HS-27A (cell line): ENCODE measurements around the gene LRG1.

Experiments used
- DNase-seq: peaks from one replicate; pipeline ENCODE4 v3.0.0-alpha.2; 2012; ENCODE audit warnings: low read depth, missing footprints

LRG1 gene

DNA sequence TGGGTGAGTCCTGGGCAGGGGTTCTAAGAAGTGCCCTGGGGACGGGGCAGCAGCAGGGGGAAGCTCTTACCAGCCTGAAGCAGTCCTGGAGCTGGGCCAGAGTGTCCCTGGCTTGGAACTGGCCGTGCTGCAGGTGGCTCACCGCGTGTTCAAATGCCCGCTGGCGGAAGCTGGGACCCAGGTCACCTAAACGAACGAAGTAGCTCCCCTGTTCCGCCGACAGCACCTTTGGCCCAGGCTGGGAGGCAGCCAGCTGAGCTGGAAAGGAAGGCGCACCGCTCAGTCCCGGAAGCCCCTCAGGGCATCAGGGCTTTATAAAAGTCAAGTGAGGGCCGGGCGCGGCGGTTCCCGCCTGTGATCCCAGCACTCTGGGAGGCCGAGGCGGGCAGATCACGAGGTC, 31.1 kb downstream of the LRG1 start:
- no peak for DNase-seq

DNA sequence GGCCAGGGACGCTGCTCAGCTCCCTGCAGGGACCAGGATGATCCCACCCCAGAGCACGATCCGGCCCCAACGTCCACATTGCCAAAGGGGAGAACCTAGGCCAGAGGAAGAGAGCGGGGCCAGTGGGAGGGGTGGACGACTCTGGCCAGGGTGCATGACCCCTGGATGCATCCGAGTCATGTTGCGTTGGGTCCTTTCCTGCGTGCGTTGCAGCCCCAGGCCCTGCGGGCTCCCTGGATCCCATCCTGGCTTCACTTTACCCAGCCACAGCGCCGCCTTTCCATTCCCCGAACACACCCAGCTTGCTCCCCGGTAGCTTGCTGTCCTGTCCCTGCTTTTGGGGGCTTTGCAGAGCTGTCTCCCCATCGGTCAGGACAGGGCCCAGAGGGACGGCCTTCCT, 32.0 kb downstream of the LRG1 start:
- DNase-seq = no peak

DNA sequence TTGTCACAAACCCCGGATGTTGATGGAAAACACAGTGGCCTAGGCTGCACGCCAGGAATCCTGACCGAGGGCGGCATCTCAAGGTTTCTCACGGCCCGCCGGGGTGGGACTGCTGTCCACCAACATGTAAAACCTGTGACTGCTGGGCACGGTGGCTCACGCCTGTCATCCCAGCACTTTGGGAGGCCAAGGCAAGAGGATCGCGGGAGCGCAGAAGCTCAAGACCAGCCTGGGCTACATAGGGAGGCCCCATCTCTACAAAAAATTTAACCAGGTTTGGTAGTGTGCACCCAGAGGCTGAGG, 32.7 kb downstream of the LRG1 start:
- no peak for DNase-seq

DNA sequence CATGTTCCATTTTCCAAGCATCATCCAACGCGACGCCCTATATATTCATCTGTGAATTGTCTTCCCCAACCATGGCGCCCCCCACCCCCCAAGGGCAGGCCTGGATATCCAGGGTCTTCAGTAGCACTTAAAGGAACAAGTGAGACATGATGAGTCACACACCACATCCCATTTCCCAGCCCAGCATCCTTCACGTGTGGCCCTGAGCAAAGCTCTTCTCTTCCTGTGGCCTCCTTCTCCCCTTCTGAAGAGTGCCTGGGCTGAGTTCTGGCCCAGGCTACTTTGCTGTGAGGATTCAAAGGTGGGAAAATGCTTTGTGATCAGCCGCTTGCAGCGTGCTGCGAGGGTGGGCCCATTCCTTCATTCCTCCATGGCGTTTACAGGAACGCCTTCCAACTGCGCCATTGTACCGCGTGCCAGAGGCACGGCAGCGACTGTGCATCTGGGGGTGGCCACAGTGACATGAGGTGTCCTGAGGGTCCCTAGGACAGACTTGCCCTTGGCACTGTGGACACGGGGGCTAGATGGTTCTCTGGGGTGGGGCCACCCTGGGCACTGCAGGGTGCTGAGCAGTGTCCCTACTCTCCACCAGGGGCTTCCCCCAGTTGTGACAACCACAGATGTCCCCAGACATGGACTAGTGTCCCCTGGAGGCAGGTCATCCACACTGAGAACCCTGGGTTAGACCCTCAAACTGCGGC, 33.2 kb downstream of the LRG1 start:
- no peak for DNase-seq

DNA sequence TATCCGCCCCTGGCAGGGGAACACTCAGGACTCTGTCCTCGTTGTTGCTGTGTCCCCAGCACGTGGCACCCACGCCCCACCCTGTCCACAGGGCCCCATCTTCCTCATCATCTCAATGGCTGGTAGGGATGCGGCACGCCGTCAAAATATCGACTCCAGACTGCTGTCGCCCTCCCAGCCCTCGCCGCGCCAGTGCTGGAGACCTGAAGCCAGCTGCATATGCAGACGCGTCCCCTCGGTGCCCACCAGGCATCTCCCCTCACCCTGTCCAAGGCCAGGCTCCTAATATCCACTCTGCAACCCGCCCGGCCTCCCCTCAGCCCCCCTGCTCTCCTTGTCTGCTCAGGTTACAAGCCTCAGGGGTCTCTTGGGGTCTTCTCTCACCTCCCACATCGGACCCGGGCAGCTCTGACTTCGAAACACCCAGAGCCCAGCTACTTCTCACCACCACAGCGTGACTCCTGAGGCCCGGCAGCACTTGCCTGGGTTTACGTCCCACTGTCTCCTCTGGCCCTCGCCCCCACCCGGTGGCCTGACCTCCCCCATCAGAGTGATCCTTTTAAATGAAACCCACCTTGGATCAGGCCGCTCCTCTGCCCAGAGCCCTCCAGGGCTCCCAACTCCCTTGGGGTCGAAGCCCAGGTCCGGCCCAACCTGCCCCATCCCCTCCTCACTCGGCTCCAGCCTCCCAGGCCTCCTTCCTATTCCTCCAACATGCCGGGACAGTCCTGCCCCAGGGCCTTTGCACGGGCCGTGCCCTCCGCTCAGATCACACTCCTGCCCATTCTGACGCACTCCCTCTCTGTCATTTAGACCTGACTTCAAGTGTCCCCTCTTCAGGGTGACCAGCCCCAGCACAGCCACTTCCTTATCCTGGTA, 34.0 kb downstream of the LRG1 start:
- DNase-seq = no peak

DNA sequence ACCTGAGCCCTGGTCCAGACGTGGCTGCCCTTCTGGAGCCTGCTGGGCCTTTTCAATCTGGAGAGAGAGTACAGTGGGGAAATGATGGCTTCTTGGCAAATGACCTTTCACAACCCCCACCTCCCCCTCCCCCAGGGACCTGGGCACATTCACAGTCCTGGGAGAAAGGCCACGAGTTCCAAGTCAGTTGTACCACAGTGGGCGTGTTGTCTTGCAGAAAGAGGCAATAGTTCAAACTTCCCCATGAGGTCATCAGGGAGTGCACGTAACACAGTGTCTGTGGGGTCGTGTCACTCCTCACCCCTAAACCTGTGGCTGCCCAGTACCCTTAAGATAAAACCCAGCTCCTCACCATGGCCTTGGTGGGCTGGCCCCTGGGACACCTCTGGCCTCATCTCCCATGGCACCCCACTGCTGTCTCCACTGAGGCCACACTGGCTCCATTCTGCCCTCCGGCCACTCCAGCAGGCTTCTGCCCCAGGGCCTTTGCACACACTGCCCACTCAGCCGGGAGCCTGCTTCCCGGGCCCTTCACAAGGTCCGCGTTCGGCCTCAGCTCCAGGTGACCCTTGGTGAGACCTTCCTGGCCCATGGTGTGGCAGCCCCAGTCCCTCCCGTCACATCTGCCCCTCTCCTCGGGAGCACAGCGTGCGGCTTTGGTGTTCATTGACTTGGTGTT, 34.8 kb downstream of the LRG1 start:
- no peak for DNase-seq

DNA sequence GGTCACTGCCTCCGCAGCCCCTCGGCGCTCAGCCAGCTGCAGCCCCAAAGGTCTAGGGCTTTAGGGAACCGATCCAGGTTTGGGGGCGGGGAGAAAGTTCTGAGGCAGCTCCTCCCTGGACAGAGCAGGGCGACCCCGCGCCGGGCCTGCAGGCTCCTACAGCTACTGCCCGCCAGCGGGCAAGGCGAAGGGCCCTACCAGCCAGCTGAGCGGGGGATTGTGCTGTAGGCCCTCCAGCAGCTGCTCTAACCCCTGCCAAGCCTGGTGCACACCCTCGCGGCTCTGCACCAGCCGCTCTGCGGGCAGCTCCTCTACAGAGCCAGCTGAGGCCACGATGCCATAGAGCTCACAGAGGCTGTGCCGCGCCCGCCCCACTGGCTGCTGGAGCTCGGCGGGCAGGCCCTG, 35.5 kb downstream of the LRG1 start:
- DNase-seq = no peak

DNA sequence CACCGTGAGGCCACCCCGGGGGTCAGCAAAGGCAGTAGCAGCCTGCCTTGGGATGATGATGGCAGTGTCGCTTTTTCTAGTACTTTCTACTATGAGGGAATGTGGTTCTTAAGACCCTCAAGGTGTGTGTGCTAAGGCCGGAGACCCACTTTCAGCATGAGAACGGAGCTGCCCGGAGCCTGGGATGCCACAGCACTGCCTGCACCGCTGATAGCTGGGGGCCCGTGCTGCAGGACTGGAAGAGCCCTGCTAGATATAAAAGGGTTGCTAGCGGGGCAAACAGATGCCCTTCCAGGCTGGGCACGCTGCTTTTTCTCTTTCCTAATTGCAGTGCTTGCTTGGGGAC, 36.0 kb downstream of the LRG1 start:
- no peak for DNase-seq

DNA sequence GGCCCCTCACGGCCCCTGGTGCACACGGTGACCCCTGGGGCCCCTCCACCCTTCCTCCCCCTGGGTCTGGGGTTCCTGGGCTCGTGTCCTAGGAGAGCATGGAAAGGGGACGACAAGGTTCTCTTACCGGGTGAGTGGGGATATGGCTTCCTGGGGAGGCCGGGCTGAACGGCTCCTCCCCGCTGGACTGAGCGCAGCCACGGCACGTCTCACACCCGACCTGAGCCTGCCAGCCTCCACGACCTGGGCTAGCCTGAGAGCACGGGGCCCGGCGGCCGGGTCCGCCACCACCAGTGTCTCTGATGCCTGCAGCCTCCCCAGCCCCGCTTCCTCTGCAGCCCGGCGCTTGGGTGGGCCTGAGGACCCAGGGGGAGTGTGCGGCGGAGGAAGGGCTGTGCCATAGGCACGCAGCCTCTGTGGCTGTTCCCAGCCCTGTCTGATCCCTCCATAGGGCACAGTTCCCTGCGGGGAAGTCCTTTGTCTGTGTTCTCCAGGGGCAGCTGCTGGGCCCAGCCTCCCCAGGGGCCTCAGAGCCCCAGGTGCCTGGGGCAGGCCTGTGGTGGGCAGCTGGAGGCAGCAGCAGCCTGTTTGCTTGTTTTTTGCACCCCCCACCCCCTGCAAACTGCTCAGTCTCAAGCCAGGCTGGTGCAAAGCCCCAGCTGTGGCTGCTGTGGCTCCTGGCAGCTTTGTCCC, 36.6 kb downstream of the LRG1 start:
- DNase-seq = no peak

DNA sequence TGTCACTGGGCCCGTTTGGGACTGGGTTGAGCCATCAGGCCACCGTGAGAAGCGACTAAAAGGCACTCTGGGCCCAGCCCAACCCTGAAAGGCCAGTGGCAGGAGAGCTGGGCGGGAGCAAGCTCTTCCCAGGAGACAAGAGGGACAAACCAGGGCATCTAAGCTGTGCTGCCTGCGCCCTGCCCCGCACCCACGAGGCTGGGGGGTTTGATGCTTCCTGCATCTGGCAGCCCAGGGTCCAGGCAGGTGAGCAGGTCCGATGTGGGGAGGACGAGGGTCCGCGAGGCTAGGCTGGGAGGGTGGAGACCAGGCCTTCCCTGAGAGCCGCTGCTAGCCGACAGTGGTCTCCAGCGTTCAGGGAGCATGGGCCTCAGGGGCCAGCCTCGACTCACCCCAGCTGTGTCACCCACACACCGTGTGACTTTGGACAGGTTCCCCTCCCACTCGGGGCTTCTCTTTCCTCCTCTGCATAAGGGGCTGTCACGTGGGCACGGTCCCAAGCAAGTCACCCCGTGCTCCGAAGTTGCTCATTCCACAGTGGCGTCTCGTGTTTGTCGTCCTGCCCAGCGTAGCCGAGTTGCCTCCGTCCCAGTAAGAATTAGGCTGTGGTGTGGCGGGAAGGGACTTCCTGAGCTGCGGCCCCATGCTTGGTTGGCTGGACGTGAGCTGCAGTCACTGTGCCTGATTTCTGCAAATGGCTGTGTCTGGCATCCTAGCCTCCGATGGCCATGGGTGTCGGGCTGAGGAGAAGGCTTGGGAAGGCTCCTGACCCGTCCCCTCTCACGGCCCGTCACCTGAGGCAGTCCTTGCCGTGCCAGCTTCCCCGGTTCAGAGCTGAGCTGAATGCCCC, 37.3 kb downstream of the LRG1 start:
- no peak for DNase-seq

DNA sequence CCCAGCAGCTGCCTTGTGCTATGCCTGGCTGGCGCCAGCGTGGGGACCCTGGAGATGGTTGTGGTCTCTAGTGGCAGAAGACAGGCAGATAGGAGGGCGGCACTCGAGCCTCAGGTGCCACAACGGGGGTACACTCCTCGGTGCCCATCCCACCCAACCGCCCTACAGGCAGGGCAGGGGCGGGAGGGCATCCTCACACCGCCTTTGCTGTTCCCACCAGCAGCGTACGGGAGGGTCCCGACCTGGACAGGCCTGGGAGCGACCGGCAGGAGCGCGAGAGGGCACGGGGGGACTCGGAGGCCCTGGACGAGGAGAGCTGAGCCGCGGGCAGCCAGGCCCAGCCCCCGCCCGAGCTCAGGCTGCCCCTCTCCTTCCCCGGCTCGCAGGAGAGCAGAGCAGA, 38.1 kb downstream of the LRG1 start:
- no peak for DNase-seq

DNA sequence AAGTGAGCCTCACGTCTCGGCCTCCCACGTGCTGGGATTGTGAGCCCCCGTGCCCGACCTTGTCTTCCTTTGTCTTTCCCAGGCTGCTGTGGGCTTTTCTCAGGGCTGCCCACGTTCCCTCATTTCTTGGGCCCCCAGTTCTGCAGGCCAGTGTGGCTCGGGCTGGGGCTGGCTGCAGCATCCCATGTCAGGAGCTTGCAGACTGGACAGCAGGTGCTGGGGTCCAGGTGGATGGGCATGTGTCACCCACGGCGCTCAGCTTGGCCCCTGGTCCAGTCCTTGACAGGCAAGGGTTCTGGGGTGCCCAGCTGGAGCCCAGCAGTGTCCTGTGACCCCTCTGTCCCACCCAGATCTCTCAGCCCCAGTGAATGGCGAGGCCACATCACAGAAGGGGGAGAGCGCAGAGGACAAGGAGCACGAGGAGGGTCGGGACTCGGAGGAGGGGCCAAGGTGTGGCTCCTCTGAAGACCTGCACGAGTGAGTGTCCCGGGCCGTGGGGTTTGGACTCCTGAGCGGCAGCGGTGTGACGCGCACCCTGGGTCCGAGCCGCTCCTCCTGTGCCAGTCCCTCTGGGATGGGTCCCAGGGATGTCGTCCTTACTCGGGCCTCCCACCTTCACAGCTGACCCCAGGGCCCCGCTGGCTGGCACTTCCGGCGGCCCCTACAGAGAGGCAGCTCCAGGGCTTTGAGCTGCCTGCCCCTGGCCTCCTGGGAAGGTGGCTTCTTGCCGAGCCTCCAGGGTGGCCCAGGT, 38.8 kb downstream of the LRG1 start:
- DNase-seq = no peak

DNA sequence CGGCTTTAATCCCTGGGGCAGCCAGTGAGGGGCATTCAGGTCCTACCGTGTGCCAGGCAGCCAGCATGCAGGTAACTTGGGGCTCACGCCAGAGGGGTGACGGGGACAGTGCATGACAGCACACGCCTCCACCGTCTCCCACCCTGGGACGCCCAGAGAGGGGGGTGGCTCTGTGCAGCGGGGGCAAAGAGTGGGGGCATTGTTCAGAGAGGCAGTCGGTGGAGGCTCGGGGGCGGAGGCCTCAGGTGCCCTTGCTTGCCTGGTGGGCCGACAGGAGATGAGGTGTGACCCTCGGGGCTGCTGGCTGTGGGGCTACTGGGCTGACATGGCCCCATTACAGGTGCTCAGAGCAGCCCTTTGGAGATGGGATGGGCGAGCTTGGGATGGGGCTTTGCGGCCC, 40.0 kb downstream of the LRG1 start:
- no peak for DNase-seq

DNA sequence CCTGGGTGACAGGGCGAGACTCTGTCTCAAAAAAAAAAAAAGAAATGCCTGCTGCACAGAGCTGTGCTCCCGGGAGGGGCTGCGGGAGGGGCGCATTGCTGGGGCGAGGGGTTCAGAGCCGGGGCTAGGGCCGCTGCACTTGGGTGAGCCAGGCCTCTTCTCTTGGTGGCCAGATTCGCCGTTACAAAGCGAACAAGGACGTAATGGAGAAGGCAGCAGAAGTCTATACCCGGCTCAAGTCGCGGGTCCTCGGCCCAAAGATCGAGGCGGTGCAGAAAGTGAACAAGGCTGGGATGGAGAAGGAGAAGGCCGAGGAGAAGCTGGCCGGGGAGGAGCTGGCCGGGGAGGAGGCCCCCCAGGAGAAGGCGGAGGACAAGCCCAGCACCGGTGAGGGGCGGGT, 40.5 kb downstream of the LRG1 start:
- DNase-seq = no peak

DNA sequence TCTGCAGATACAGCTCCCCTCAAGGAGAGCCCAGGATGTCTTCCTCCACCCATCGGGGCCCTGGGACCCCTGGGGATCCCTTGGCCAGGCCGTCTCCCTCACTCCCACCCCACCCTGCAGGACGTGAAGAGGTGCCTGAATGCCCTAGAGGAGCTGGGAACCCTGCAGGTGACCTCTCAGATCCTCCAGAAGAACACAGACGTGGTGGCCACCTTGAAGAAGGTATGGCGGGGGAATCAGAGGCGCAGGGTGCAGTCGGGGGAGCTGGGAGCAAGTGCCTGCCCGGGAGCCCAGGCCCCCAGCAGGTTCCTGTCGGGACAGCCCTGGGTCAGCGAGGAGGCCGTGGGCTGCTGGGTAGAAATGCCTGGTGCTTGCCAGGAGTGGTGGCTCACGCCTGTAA, 41.1 kb downstream of the LRG1 start:
- no peak for DNase-seq

DNA sequence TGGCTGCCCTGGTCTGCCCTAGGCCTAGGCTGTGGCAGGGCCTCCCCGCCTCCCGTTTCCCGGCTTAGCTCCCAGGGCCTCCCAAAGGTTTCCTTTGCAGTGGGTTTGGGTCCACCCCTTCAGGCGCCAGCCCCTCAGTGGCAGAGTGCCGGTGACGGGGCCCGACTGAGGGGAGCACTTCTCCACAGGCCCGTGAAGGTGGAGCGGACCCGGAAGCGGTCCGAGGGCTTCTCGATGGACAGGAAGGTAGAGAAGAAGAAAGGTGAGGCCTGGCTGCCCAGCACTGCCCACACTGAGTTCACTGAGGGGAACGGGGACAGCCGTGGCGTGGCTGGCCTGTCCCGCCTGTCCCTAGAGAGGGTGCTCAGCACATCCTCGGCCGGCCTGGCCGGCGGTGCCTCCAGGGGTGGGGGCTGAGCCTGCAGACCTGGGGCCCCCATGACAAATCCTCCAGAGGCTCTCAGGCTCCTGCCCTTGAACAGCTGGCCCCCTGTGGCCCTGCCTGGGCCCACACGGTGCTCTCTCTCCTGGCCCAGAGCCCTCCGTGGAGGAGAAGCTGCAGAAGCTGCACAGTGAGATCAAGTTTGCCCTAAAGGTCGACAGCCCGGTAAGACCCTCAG, 42.0 kb downstream of the LRG1 start:
- DNase-seq = no peak

DNA sequence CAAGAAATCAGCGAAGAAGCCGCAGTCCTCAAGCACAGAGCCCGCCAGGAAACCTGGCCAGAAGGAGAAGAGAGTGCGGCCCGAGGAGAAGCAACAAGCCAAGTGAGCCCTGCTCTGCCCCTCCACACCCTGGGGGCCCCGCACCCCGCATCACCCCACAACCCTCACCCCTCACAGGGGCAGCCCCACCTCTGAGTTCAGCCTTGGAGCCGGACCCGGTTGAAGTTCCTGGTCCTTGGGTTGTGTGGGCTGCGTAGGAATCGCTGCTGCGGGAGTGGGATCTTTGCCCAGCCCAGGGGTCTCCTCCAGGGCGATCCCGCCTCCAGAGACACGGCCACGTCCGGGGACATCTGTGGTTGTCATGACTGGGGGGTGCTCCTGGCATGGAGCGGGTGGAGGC, 43.5 kb downstream of the LRG1 start:
- no peak for DNase-seq

DNA sequence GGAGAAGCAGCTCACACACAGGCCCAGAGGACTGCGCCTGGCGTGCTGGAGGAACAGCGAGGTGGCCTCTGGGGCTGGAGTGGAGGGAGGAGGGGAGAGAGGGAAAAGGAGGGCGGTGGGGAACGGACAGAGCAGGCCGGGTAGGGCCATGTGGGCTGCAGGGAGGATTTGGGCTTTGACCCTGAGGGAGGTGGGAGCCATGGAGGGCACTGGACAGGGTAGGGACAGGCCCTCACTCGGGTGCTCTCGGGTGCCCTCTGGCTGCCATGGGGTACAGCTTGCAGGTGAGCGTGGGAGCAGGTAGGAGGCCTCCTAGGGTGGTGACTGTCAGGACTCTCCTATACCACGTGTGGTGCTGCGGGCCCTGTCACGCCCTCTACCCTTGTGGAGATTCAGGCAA, 44.4 kb downstream of the LRG1 start:
- DNase-seq = no peak

DNA sequence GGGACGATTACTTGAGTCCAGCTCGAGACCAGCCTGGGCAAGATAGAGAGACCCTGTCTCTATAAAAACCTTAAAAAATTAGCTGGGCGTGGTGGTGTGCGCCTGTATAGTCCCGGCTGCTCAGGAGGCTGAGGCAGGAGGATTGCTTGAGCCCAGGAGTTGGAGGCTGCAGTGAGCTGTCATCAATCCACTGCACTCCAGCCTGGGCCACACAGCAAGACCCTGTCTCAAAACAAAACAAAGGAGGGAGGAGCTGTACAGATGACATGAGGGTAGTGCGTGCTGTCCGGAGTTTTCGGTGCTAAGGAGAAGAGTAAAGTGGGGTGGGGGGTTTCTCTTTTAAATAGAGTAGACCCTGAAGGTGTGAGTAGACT, 45.2 kb downstream of the LRG1 start:
- no peak for DNase-seq

DNA sequence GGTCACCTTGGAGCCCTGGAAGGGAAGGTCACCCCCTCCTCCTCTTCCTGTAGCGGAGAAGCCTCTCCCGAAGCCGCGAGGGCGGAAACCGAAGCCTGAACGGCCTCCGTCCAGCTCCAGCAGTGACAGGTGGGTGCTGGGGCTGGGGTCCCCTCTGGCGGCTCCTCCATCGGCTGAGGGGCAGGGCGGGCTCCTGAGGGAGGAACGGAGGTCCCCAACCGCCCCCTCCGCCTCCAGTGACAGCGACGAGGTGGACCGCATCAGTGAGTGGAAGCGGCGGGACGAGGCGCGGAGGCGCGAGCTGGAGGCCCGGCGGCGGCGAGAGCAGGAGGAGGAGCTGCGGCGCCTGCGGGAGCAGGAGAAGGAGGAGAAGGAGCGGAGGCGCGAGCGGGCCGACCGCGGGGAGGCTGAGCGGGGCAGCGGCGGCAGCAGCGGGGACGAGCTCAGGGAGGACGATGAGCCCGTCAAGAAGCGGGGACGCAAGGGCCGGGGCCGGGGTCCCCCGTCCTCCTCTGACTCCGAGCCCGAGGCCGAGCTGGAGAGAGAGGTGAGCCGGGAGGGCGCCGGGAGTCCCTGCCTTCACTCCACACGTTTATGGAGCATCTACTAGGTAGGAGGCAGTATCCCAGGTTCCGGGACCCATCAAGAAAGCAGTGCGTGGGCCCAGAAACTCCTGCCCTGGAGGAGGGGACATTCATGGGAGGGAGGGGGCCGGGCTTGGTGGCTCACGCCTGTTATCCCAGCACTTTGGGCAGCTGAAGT, 45.7 kb downstream of the LRG1 start:
- no peak for DNase-seq
